Activated gamma-delta T cell treated with anti-CD3 and anti-CD28 coated beads, Interleukin-2, amount 50 U/mL, for 16 hours (primary cell): ENCODE measurements around the gene ZNF613.
"Not testable (repeated sequence)": the region's sequence is repeated elsewhere in the genome, so short reads cannot be mapped to it uniquely, and the experiment has no call there.

Source experiments
- DNase-seq: peaks from one replicate; pipeline ENCODE4 v3.0.0-alpha.2; 2020; ENCODE audit warnings: low read depth

ZNF613 gene

DNA sequence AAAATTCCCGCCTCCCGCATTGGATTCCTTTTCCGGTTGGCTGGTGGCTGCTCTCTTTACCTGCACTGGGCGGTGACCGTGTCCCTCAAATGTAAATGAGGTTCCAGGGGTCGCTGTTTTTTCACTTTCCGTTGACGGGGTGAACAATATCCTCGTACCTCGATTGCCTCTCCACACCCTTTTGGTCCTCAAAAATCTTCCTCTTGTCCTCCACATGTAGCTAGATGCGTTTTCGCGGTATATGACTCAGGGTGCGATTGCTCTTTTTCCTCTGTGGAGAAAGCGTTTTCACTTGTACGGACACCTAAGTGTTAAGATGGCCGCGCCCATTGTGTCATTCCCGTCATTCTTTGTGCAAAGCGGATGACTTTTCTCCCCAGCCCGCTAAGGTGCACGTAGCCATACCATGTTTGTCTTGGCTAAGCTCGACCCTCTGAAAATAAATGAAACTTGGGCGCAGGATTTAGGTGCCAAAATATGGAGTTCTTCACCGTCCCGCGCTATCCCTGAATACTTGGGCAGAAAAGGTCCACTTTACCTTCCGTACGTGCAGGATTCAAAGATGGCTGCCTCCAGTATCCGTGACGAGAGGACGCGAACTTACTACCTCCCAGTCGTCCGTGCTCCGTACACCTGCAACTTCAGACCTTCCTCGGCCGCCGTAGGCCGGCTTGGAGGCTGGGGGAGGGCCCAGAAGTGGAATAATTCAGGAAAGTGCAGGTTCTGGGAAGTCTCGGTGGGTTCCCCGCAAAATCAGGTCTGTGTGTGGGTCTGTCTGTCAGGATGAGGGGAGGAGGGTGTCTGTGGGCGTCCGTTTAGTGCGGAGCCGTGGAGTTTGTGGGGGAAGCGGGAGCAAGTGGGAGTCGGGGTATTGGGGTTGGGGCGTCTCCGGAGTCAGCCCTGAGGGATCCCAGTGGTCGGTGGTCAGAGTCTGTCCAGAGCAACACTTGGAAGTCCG is at the start of gene ZNF613:
Gene ZNF613, plus strand, starts transcription at position 689 of the 958 bp plus-strand sequence. CDS start 8,749 bp downstream, outside the sequence.
- DNase-seq = peak; percentile 69

DNA sequence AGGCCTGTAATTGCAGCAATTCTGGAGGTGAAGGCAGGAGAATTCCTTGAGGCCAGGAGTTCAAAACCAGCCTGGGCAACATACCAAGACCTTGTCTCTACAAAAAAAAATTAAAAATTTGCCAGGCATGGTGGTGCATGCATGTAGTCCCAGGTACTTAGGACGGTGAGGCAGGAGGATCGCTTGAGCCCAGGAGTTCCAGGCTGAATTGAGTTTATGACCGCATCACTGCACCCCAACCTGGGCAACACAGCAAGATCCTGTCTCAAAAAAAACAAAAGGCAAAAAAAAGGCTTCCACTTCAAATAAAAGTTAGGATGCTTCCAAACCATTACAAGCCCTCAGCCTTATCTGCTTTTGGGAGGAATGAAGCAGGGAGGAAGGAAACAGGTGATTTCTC is 44.8 kb upstream of the ZNF613 start:
- DNase-seq = no peak

DNA sequence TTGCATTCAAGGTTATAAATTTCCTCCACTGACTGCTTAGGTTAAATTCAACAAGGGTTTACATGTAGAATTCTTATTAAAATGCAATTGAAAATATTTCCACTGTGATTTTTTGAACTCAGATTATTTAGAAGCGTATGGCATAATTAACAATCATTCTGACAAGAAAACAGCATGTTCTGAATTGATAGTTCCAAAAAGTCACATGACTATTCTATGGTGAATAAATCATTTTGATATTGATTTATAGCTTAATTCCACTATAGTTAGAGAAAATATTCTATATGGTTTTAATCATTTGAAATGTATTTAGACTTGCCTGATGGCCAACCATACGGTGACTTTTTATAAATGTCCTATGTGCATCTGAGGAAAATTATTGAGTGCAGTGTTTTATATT is 42.6 kb upstream of the ZNF613 start:
- no peak for DNase-seq

DNA sequence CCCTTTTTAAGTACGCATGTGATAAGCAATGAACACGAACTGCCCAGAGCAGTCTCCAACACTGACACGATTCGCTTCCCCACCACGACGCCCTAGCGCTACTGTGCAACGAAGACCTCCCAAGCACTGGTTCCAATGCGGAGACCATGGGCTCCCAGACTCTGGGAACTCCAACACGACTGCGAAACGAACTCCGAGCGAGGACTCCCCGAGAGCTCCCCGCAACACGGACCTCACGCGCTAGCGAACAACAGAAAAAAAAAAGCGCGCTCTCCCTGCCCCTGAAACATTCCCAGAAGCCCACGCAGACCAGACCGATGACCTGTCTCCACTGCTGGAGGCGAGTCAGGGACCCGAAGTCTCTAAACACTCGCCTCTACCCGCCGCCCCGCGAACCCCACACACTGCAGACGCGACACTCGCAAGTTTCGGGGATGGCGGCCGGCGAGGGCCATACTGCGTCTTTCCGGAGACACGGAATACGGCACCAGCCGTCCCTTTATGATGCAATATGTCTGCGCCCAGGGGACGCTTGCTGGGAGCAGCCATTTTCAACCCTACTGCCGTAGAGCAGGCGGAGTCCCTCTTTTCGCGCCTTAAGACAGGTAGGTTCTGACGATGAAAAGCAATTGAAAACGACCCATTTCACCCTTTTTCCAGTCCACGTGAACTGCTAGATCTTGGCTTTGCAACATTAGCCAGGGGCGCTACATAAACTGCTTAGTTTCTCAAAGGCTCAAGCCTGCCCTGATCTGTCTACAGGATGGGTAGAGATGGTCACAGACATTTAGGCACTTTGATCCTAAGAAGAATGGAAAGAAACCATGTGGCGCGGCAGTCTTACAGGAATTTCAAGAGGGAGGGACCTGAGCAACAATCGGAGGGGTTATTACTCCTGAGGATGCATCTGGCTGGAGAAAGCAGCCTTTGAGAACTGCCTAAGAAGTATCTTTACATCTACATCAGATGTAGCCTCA is 39.5 kb upstream of the ZNF613 start, which contains the start of gene ZNF577:
Gene ZNF577, minus strand, starts transcription at position 430 of the 977 bp plus-strand sequence. CDS start 7,569 bp downstream, outside the sequence.
- peak; percentile 32 for DNase-seq

DNA sequence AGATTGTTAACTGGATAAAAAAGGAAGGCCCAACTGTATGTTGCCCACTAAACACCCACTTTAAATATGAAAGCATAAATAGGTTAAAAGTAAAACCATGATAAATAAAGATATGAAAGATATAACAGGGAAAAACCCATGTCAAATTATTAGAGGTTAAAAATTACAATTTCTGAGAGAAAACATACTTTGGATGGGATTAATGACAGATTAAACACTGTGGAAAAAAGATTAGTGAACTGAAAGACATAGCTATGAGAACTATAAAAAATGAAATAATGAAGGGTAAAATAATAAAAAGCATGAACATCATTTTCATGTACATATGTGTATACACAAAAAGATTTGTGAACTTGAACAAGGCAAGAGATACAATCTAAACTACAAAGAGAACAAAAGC is 37.3 kb upstream of the ZNF613 start:
- no peak for DNase-seq

DNA sequence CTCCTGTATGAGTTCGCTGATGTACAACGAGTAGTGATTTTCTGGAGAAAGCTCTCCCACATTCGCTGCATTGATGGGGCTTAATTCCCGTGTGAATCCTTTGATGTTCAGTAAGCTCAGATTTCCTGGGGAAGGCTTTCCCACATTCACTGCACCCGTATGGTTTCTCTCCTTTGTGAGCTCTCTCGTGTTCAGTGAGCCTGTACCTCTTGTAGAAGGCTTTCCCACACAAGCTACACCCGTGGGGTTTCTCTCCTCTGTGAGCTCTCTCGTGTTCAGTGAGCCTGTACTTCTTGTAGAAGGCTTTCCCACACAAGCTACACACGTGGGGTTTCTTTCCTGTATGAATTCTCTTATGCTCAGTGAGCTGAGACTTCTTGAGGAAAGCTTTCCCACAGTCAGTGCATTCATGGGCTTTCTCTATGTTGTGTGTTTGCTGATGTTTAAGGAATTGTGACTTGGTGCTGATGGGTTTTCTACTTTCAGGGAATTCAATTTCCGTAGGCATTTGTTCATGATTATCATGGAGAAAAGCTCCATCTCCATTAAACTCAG is 36.0 kb upstream of the ZNF613 start:
- no peak for DNase-seq

DNA sequence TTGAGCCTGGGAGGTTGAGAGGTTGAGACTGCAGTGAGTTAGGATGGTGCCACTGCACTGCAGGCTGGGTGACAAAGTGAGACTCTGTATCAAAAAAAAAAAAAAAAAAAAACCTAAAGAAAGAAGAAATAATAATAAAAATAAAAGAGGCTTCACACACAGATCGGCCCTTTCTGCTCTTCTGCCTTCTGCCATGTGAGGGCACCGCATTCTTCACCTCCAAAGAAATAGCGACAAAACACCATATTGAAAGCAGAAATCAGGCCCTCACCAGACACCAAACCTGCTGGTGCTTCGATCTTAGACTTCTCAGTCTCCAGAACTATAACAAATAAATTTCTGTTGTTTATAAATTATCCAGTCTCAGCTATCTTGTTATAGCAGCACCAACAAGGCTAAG is 25.4 kb upstream of the ZNF613 start:
- no peak for DNase-seq

DNA sequence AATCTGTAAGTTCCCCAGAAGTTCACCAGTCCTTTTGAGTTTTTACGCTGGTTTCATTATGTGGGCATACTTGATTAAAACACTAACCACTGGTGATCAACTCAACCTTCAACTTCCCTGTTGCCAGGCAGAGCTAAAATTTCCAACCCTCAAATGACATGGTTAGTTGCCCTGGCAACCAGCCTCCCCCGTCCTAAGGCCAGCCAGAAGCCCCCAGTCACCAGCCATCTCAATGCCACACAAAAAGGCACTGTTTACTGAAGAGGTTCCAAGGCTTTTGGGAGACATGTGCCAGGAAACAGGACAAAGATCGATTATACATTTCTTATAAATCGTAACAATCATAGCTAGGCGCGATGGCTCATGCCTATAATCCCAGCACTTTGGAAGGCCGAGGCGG is 24.1 kb upstream of the ZNF613 start:
- no peak for DNase-seq

DNA sequence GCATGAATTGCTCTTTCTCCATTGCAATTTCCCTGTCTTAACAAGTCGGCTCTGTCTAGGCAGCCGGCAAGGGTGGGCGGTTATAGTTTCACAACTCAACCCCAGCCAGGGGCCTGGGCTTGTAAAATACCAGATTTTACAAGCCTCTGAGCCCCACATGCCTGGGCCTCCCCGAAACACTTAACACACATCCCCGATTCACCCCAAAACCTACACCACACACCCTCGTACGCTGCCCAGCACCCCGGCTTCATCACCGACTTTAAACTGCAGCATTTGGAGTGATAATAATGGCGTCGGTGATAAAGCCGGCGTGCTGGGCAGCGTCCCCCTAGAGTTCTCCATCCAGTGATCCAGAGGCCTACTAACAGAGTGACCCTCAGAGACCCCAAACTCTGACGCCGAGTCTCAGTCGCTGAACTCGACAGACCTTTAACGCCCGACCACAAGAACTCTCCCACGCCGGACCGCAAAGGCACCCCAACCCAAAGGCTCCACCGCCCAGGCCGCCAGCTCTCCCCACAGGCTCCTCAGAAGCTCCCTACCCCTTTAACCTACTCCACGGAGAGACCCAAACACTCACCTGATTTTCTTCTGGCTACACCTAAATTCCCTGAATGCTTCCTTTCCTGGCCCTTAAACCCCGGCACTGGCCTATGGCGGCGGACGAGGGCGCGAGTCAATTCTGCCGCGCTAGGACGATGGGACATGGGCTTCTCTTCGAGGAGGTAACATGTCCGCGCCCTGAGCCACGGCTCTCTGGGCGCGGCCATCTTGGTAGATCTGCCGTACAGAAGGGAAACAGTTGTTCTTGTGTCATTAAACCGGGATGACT is 22.7 kb upstream of the ZNF613 start, which contains the start of gene ZNF649:
Gene ZNF649, minus strand, starts transcription at position 687 of the 835 bp plus-strand sequence. CDS start 4,910 bp downstream, outside the sequence.
- peak; percentile 63 for DNase-seq

DNA sequence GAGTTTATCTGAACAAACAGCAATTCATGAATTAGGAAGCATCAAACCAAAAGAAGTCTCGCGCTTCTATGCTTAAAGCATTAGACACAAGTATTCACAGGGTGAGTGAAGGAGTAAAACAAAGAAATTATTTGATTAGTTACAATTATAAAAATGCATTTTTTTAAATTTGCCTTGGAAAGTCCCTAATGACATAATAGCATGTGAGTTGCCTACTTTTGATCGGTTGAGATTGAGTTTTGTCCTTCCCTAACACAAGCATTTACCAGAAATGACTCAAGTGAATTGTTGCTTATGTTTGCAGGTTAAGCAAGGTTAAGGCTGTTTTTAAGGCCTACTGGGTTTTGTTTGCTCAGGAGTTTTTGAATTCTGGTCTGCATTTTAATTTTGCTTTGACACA is 22.1 kb upstream of the ZNF613 start:
- no peak for DNase-seq

DNA sequence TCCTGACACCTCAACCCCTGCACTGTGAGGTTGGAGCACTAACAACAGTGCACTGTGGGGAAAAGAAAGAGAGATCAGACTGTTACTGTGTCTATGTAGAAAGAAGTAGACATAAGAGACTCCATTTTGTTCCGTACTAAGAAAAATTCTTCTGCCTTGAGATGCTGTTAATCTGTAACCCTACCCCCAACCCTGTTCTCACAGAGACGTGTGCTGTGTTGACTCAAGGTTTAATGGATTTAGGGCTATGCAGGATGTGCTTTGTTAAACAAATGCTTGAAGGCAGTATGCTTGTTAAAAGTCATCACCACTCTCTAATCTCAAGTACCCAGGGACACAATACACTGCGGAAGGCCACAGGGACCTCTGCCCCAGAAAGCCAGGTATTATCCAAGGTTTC is 21.6 kb upstream of the ZNF613 start:
- not testable (repeated sequence) for DNase-seq

DNA sequence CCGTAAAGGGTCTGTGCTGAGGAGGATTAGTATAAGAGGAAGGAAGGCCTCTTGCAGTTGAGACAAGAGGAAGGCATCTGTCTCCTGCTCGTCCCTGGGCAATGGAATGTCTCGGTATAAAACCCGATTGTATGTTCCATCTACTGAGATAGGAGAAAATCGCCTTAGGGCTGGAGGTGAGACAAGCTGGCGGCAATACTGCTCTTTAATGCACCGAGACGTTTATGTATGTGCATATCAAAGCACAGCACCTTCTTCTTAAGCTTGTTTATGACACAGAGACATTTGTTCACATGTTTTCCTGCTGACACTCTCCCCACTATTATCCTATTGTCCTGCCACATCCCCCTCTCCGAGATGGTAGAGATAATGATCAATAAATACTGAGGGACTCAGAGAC is 21.2 kb upstream of the ZNF613 start:
- DNase-seq = not testable (repeated sequence)

DNA sequence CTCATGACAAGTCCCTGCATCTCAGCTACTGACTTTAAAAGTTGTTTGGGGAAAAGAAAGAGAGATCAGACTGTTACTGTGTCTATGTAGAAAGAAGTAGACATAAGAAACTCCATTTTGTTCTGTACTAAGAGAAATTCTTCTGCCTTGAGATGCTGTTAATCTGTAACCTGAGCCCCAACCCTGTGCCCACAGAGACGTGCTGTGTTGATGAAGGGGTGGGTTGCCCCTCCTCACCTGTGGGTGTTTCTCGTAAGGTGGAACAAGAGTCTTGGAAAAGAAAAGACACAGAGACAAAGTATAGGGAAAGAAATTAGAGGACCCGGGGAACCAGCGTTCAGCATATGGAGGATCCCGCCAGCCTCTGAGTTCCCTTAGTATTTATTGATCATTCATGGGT is 19.3 kb upstream of the ZNF613 start:
- not testable (repeated sequence) for DNase-seq

DNA sequence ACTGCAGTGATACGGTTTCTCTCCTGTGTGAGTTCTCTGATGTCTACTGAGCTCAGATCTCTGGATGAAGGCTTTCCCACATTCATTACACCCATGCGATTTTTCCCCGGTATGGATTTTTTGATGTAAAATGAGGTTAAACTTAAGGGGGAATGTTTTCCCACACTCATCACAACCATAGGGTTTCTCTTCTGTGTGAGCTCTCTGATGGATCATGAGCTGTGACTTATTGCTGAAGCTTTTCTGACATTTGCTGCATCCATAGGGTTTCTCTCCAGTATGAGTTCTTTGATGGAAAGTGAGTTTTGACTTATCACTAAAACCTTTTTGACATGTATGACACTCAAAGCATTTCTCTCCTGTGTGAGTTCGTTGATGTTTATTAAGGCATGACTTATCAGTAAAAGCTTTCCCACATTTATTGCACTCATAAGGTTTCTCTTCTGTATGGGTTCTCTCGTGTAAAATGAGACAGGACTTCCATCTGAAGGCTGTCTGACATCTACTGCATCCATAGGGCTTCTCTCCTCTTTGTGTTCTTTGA is 11.9 kb upstream of the ZNF613 start:
- no peak for DNase-seq

DNA sequence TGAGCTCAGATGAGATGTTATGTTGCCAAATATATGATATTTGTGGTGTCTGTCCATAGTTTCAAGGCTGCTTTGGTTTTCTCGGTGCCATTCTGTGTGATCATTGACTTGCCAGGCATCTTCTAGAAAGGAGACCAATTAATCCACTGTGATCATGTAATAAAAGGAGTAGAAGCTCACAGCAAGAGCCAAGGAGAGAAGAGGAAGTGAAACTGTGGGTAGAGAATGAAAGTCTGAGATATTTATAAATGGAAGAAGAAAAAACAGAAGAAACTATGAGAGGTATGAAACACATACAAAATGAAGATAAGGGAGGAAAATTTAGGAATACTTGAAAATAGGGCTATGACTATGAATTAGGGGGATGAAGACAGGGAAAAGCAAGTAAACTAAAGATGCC is 11.1 kb upstream of the ZNF613 start:
- no peak for DNase-seq

DNA sequence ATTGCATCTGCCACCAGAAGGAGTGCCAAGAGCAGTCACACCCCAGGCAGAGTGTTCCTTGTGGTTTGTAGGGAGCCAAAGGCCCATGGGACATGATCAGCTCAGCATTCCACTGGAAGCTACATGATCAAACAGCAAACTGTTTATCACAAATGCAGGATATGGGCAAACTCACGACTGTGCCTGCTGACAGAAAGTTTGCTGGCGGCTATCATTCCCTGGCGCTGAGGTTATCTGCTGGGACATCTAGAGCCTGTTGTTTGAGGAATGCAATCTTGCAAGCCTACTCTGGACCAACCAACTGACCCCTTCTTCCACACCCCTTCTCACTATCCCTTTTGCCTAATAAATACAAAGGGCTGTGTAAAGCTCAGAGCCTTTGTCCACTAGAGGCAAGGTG is 7.7 kb upstream of the ZNF613 start:
- no peak for DNase-seq

DNA sequence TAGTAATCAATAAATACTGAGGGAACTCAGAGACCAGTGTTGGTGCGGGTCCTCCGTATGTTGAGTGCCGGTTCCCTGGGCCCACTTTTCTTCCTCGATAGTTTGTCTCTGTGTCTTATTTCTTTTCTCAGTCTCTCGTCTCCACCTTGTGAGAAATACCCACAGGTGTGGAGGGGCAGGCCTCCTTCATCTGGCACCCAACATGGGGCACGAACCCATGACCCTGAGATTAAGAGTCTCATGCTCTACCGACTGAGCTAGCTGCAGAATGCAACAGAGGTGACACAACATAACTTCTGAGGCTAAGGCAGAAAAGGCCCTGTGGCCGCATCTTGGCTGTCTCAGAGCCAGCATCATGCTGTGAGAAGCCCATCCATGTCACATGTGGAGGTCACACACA is 5.3 kb upstream of the ZNF613 start:
- no peak for DNase-seq

DNA sequence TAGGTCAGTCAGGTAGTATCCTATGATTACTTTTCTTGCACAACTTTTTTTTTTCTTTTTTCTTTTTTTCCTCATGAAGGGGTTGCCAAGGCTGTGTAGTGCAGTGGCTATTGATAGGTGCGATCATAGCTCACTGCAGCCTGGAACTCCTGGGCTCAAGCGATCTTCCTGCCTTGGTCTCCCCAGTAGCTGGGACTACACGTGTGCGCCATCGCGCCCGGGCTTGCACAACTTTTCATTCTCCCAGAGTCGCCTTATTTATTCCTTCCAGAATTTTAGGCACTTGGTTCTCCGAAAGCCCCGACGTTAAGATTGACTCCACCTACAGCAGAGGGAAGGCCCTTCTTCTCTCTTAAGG is 867 bp upstream of the ZNF613 start:
- no peak for DNase-seq

DNA sequence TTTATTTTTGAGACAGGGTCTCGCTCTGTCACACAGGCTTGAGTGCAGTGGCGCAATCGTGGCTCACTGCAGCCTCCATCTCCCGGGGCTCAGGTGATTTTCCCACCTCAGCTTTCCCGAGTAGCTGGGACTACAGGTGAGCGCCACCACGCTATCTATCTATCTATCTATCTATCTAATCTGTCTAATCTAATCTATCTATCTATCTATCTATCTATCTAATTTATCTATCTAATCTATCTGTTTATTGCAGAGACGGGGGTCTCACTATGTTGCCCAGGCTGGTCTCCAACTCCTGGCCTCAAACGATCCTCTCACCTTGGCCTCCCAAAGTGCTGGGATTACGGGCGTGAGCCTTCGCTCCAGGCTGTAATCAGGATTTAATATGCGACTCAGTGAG is 587 bp downstream of the ZNF613 start:
- no peak for DNase-seq

DNA sequence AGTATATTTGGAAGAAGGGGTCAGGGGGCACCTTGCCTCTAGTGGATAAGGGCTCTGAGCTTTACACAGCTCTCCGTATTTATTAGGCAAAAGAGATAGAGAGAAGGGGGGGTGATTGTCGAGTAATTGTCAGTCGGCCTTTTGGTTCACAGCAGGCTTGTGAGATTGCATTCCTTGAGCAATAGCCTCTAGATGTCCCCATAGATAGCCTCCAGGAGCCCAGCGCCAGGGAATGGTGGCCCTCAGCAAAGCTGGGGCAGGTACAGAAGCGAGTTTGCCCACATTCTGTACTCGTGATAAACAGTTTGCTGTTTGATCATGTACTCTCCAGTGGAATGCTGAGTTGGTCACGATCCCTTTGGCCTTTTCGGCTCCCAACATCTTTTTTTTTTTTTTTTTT is 4.6 kb downstream of the ZNF613 start:
- no peak for DNase-seq

DNA sequence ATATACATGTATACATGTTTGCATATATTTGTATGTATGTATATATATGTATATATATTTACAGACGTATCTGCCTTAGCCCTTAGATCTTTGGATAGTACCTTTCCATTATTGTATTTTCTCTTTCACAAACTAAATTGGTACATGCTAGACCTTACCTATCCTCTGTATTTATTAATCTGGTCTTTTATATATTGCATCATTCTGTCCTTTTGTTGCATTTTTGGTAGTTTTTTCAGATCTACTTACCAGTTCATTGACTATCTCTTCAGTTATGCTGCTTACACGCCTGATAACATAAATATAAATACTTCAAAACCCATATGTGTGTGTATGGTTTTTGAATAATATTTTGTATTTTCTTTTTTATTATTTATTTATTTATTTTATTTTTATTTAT is 11.7 kb downstream of the ZNF613 start:
- DNase-seq = no peak
